Mucosa of stomach (tissue), 1 donor: ENCODE measurements around the gene PTCD3.

Experiments used
- H3K27me3 ChIP-seq: one replicate; pipeline ENCODE4 v1.7.0; 2013; ENCODE audit warnings: mild to moderate bottlenecking, low read length; ENCODE audit not compliant: control insufficient read depth, insufficient read depth
- H3K36me3 ChIP-seq: one replicate; pipeline ENCODE4 v1.7.0; 2013; ENCODE audit warnings: low read length; ENCODE audit not compliant: control insufficient read depth, insufficient read depth
- H3K4me1 ChIP-seq: one replicate; pipeline ENCODE4 v1.7.0; 2013; ENCODE audit warnings: mild to moderate bottlenecking, low read length; ENCODE audit not compliant: control insufficient read depth, insufficient read depth
- H3K4me3 ChIP-seq: one replicate; pipeline ENCODE4 v1.7.0; 2013; ENCODE audit warnings: low read length
- H3K9ac ChIP-seq: one replicate; pipeline ENCODE4 v1.7.0; 2013; ENCODE audit warnings: mild to moderate bottlenecking, low read length, moderate library complexity
- H3K9me3 ChIP-seq: one replicate; pipeline ENCODE4 v1.7.0; 2013; ENCODE audit warnings: mild to moderate bottlenecking, low read length, moderate library complexity; ENCODE audit not compliant: control insufficient read depth
- donor health status: Pancreatic carcinoma.

Gene PTCD3

GRCh38 chr2:86094229-86094628 lies 11.8 kb upstream of the PTCD3 start:
- H3K4me3 ChIP-seq, result no peak overlapping the region
- no peaks in the 10 kb centered on the region for H3K27me3 ChIP-seq
- no peak overlapping the region for H3K9ac ChIP-seq
- no peaks in the 10 kb centered on the region for H3K9me3 ChIP-seq
- no peaks in the 10 kb centered on the region for H3K36me3 ChIP-seq
- H3K4me1 ChIP-seq, result no peaks in the 10 kb centered on the region

- Histone ChIP-seq H3K27me3 (no peaks in the 10 kb centered on the region), H3K36me3 (no peaks in the 10 kb centered on the region), H3K4me1 (no peaks in the 10 kb centered on the region)
These were observed 8.7 kb upstream of the PTCD3 start for GRCh38 chr2:86097114-86097896.

GRCh38 chr2:86097913-86098312 lies 8.1 kb upstream of the PTCD3 start:
- Histone ChIP-seq H3K9ac (no peak overlapping the region), H3K9me3 (no peaks in the 10 kb centered on the region), H3K4me1 (no peaks in the 10 kb centered on the region), H3K27me3 (no peaks in the 10 kb centered on the region), H3K36me3 (no peaks in the 10 kb centered on the region), H3K4me3 (no peak overlapping the region)

More at GRCh38 chr2:86097114-86097896, 8.7 kb upstream of the PTCD3 start:
- H3K4me3 ChIP-seq, result no peak overlapping the region
- no peak overlapping the region for H3K9ac ChIP-seq
- H3K9me3 ChIP-seq, result no peaks in the 10 kb centered on the region

- Histone ChIP-seq H3K36me3 (no peaks in the 10 kb centered on the region), H3K9ac (no peak overlapping the region), H3K4me1 (peaks cover 5% of the 10 kb centered on the region), H3K27me3 (no peaks in the 10 kb centered on the region), H3K9me3 (no peaks in the 10 kb centered on the region), H3K4me3 (no peak overlapping the region)
These were observed 3.9 kb upstream of the PTCD3 start for GRCh38 chr2:86102157-86102556.

GRCh38 chr2:86105252-86105968 lies 625 bp upstream of the PTCD3 start, which contains the start of gene POLR1A:
Gene POLR1A (minus strand): TSS chr2:86105886. CDS start chr2:86105776, 110 bp downstream.
- Histone ChIP-seq H3K27me3 (no peaks in the 10 kb centered on the region), H3K36me3 (no peaks in the 10 kb centered on the region), H3K4me3 (peak within 1 kb of the TSS; percentile 80), H3K9me3 (no peaks in the 10 kb centered on the region), H3K9ac (peak within 1 kb of the TSS; percentile 71), H3K4me1 (peaks cover 8% of the 10 kb centered on the region)

- Histone ChIP-seq H3K4me1 (peaks cover 8% of the 10 kb centered on the region), H3K4me3 (peak overlapping the region; percentile 80), H3K36me3 (no peaks in the 10 kb centered on the region), H3K9me3 (no peaks in the 10 kb centered on the region), H3K9ac (peak overlapping the region; percentile 71), H3K27me3 (no peaks in the 10 kb centered on the region)
These were observed 996 bp downstream of the PTCD3 start for GRCh38 chr2:86107031-86107430.

- Histone ChIP-seq H3K9me3 (no peaks in the 10 kb centered on the region), H3K9ac (no peak overlapping the region), H3K36me3 (peaks cover 5% of the 10 kb centered on the region), H3K4me1 (no peaks in the 10 kb centered on the region), H3K4me3 (no peak overlapping the region), H3K27me3 (no peaks in the 10 kb centered on the region)
These were observed 12.1 kb downstream of the PTCD3 start for GRCh38 chr2:86118130-86118529.

GRCh38 chr2:86123328-86123925 lies 17.4 kb downstream of the PTCD3 start:
- no peaks in the 10 kb centered on the region for H3K27me3 ChIP-seq
- no peak overlapping the region for H3K9ac ChIP-seq
- H3K4me1 ChIP-seq, result no peaks in the 10 kb centered on the region
- H3K9me3 ChIP-seq, result no peaks in the 10 kb centered on the region
- no peaks in the 10 kb centered on the region for H3K36me3 ChIP-seq
- H3K4me3 ChIP-seq, result no peak overlapping the region

- H3K36me3 ChIP-seq, result no peaks in the 10 kb centered on the region
These were observed 18.6 kb downstream of the PTCD3 start for GRCh38 chr2:86124683-86125082.

GRCh38 chr2:86134709-86135108 lies 28.7 kb downstream of the PTCD3 start:
- no peaks in the 10 kb centered on the region for H3K4me1 ChIP-seq
- H3K9me3 ChIP-seq, result no peaks in the 10 kb centered on the region
- no peaks in the 10 kb centered on the region for H3K27me3 ChIP-seq
- peaks cover 15% of the 10 kb centered on the region for H3K36me3 ChIP-seq
- H3K4me3 ChIP-seq, result no peak overlapping the region
- no peak overlapping the region for H3K9ac ChIP-seq

More at GRCh38 chr2:86124683-86125082, 18.6 kb downstream of the PTCD3 start:
- Histone ChIP-seq H3K9ac (no peak overlapping the region), H3K9me3 (no peaks in the 10 kb centered on the region), H3K4me1 (no peaks in the 10 kb centered on the region), H3K4me3 (no peak overlapping the region), H3K27me3 (no peaks in the 10 kb centered on the region)

- no peak overlapping the region for H3K9ac ChIP-seq
- H3K9me3 ChIP-seq, result no peaks in the 10 kb centered on the region
- H3K4me1 ChIP-seq, result no peaks in the 10 kb centered on the region
- H3K27me3 ChIP-seq, result no peaks in the 10 kb centered on the region
- H3K36me3 ChIP-seq, result peaks cover 15% of the 10 kb centered on the region
- H3K4me3 ChIP-seq, result no peak overlapping the region
These were observed 29.6 kb downstream of the PTCD3 start for GRCh38 chr2:86135653-86136052.

- H3K9ac ChIP-seq, result no peak overlapping the region
- peaks cover 15% of the 10 kb centered on the region for H3K36me3 ChIP-seq
- H3K4me3 ChIP-seq, result no peak overlapping the region
- no peaks in the 10 kb centered on the region for H3K4me1 ChIP-seq
- no peaks in the 10 kb centered on the region for H3K9me3 ChIP-seq
- no peaks in the 10 kb centered on the region for H3K27me3 ChIP-seq
These were observed 30.1 kb downstream of the PTCD3 start for GRCh38 chr2:86136141-86136540.
